NCI-H510A treated with DMSO at 0.1 percent for 48 hours (cell line): ENCODE data around the gene AUNIP.

Experiments
- DNase-seq: peaks from one replicate; lab custom pipeline; 2025; lab: John Stamatoyannopoulos, UW

Gene AUNIP

DNA sequence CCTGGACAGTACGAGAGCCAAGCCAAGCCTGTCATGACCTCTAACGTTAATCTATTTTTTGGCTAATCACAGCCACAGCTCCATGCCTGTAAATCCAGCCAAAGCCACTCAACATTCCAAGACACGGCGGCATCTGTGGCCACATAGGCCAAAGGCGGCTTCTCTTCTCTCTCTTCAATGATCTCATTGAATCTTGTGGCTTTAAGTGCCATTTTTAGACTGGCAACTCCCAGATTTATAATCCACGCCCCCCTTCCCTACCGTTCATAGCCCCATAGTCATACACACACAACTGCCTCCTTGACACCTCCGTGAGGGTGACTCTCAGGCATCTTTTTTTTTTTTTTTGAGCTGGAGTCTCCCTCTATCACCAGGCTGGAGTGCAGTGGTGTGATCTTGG lies 64.9 kb downstream of the AUNIP start:
- no peak for DNase-seq

DNA sequence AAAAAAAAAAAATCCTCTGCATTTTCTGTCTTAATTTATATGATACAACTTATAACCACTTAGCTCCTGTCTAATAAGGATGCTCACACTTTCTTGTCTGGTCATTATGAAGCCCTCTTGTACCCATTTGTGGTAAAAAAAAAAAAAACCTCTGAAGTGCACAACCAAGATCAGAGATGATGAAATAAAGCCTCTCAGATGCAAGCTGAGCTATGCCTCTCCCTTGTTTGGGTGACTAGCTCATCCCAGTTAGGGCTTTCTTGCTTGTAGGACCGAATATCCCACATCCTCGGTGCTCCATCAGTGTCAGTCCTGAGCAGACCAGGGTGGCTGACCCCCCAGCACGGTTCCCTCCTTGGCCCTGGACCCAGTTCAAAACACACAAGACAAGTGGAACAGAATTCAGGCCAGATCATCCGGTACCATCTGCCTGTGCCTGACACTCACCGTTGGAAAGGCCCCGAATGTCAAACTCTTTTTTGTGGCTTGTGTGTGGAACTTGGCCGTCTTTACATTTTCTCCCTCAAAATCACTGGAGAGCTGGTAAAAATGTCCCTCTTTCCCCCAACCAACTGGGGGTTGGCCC lies 65.6 kb downstream of the AUNIP start:
- DNase-seq = no peak

- DNase-seq = no peak
Measured at GRCh38 chr1:25792115-25792514, 67.1 kb downstream of the AUNIP start.

DNA sequence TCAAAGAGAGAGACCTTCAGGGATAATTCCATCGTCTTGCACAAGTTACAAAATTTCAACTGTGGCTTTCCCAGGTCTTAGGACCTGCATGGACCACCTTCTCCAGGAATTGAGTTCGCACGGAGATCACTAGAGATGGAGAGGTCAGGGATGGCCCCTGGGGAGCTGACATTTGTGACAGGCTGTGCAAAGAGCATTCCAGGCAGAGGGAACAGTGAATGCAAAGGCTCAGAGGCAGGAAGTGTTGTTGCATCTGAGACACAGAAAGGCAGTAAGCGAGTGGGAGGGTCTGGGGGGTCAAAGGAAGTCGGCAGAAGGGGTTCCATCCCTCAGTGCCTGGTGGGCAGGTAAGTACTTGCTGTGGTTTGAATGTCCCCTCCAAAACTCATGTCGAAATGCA lies 68.8 kb downstream of the AUNIP start:
- DNase-seq = no peak

DNA sequence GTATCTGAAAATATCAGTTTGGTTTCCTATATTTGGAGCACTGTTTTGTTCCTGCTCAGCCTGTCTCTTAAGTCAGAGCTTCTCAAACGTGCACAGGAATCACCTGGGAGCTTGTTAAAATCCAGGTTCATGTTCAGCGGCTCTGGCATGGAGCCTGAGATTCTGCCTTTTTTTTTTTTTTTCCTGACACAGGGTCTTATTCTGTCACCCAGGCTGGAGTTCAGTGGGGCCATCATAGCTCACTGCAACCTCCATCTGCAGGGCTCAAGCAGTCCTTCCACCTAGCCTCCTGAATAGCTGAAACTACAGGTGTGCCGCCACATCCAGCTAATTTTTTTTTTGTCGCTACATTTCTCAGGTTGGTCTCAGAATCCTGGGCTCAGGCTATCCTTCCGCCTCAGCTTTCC lies 71.5 kb downstream of the AUNIP start:
- no peak for DNase-seq

DNA sequence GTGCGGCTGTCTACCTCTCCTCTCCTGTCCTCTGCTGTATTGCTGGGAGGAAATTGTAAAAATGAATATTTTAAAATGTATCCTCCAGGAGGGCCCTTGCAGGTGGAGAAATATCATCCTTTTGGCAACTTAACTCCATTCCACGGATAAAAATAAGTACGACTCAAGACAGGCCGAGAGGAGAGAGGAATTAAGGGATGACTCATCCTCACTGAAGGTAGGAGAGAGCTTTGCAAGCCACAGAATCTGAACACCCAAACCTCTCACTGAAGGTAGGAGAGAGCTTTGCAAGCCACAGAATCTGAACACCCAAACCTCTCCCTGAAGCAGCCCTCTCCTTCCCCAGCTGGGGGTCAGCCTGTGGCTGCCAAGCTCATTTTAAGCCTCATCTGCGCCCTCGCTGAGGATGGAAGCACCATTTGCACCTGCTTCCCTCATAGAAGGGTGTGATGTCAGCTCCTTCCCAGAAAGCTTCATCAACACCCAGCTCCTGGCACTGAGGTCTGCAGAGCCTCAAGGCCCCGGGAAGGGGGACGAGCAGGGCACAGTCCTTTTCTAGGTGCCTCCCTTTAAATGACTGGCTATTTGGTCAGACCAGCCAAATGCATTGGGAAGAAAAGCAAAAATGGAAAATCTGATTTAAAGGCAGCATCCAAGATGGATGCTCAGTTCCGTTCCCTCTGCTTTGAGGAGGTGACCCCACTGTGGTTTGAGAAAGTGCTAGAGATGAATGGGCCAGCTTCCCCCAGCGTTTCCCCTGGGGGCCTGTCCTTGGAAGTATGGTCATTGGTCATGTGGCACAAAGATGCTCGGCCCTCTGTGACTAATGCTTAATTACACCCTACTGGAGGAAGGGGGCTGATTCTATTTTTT lies 72.1 kb downstream of the AUNIP start:
- DNase-seq = no peak

- DNase-seq = no peak
Measured at GRCh38 chr1:25785333-25786067, 73.8 kb downstream of the AUNIP start.

DNA sequence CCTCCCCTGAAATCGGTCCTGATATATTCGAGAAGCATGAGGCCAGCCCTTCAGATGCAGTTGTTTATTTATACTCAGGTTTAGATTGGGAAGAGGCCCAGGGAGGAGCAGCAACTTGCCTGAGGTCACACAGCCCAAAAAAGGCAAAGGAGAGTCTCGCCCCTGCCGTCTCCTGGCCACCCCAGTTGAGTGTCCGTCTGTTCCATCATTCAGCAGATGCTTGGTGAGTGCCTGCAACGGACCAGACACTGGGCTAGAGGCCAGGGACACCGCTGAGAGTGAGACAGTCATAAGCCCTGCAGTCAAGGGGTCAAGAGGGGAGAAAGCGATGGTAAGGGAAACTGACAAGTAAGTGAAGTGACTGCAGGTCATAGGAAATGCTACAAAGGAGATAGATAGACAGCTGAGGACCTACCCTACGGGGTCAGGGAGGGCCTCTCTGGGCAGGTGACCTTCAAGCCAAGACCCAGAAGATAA lies 74.6 kb downstream of the AUNIP start:
- no peak for DNase-seq
